ENCODE measurements around the gene CRYZL1.

DNA sequence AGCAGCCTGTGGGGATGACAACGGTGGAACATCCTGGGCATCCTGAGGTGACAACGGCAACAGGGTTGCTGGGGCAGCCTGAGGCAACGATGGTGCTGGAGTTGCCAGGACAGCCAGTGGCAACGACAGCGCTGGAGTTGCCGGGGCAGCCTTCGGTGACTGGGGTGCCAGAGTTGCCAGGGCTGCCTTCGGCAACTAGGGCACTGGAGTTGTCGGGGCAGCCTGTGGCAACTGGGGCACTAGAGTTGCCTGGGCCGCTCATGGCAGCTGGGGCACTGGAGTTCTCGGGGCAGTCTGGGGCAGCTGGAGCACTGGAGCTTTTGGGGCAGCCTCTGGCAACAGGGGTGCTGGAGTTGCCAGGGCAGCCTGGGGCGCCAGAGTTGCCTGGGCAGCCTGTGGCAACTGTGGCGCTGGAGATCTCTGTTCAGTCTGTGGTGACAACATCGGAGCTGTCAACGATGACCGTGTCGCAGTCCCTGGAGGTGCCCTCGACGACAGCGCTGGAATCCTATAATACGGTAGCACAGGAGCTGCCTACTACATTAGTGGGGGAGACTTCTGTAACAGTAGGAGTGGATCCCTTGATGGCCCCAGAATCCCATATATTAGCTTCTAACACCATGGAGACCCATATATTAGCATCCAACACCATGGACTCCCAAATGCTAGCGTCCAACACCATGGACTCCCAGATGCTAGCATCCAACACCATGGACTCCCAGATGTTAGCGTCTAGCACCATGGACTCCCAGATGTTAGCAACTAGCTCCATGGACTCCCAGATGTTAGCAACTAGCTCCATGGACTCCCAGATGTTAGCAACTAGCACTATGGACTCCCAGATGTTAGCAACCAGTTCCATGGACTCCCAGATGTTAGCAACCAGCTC lies 90.5 kb downstream of the CRYZL1 start:
- no peak for TF ChIP-seq POLR2A (IDR thresholded peaks at IDR 0.05; ENCODE audit: borderline replicate concordance, extremely low read depth, insufficient read depth, insufficient read length)
- no peak for TF ChIP-seq TCF7L2 (IDR thresholded peaks at IDR 0.05; ENCODE audit: borderline replicate concordance, extremely low read depth, insufficient read depth, insufficient read length)
- TF ChIP-seq MAX (IDR thresholded peaks at IDR 0.05) = no peak
- no peak for TF ChIP-seq EZH2phosphoT487 (IDR thresholded peaks at IDR 0.05; ENCODE audit: borderline replicate concordance)
- TF ChIP-seq ZNF274 (IDR thresholded peaks at IDR 0.05; ENCODE audit: low read depth, low read length) = no peak
- TF ChIP-seq, protein P1, sequence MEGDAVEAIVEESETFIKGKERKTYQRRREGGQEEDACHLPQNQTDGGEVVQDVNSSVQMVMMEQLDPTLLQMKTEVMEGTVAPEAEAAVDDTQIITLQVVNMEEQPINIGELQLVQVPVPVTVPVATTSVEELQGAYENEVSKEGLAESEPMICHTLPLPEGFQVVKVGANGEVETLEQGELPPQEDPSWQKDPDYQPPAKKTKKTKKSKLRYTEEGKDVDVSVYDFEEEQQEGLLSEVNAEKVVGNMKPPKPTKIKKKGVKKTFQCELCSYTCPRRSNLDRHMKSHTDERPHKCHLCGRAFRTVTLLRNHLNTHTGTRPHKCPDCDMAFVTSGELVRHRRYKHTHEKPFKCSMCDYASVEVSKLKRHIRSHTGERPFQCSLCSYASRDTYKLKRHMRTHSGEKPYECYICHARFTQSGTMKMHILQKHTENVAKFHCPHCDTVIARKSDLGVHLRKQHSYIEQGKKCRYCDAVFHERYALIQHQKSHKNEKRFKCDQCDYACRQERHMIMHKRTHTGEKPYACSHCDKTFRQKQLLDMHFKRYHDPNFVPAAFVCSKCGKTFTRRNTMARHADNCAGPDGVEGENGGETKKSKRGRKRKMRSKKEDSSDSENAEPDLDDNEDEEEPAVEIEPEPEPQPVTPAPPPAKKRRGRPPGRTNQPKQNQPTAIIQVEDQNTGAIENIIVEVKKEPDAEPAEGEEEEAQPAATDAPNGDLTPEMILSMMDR (IDR thresholded peaks at IDR 0.05 in 2 of 3, conservative IDR thresholded peaks at IDR 0.05 in 1 of 3; ENCODE audit: borderline replicate concordance in 1 of 3, insufficient read depth in 1 of 3, low read depth in 2 of 3, low read length in 2 of 3) = no peak
- no peak for TF ChIP-seq REST (IDR thresholded peaks at IDR 0.05; ENCODE audit: low read depth)
- TF ChIP-seq SIN3A (IDR thresholded peaks at IDR 0.05; ENCODE audit: low read depth) = no peak
- no peak for TF ChIP-seq SRF (IDR thresholded peaks at IDR 0.05; ENCODE audit: low read depth)

Data from HCT116 (cell line).